ENCODE measurements around the gene PDSS2.

The PDSS2 gene

GRCh38 chr6:107243471-107243870 lies 215.9 kb downstream of the PDSS2 start:
- no peaks in the 10 kb centered on the region for H3K9me3 Mint-ChIP-seq (ENCODE audit: low read depth)
- peaks cover 12% of the 10 kb centered on the region for H3K36me3 Mint-ChIP-seq
- H3K4me1 Mint-ChIP-seq (ENCODE audit: low read depth) = no peaks in the 10 kb centered on the region
- no peak overlapping the region for H3K27ac Mint-ChIP-seq
- no peak overlapping the region for H3K4me3 Mint-ChIP-seq
- no peaks in the 10 kb centered on the region for H3K27me3 Mint-ChIP-seq

GRCh38 chr6:107237992-107238660 lies 221.2 kb downstream of the PDSS2 start:
- Mint-ChIP-seq H3K27ac (no peak overlapping the region), H3K4me1 (ENCODE audit: low read depth) (no peaks in the 10 kb centered on the region)

GRCh38 chr6:107235511-107235910 lies 223.9 kb downstream of the PDSS2 start:
- no peak overlapping the region for H3K4me3 Mint-ChIP-seq
- H3K4me1 Mint-ChIP-seq (ENCODE audit: low read depth) = no peaks in the 10 kb centered on the region
- H3K27ac Mint-ChIP-seq = no peak overlapping the region
- peaks cover 12% of the 10 kb centered on the region for H3K9me3 Mint-ChIP-seq (ENCODE audit: low read depth)
- no peaks in the 10 kb centered on the region for H3K27me3 Mint-ChIP-seq
- peaks cover 35% of the 10 kb centered on the region for H3K36me3 Mint-ChIP-seq

More at GRCh38 chr6:107237992-107238660, 221.2 kb downstream of the PDSS2 start:
- Mint-ChIP-seq H3K27me3 (no peaks in the 10 kb centered on the region), H3K9me3 (ENCODE audit: low read depth) (peaks cover 12% of the 10 kb centered on the region), H3K4me3 (no peak overlapping the region), H3K36me3 (peaks cover 31% of the 10 kb centered on the region)

- Mint-ChIP-seq H3K4me1 (ENCODE audit: low read depth) (no peaks in the 10 kb centered on the region), H3K4me3 (no peak overlapping the region), H3K36me3 (peaks cover 37% of the 10 kb centered on the region), H3K27me3 (no peaks in the 10 kb centered on the region), H3K27ac (no peak overlapping the region), H3K9me3 (ENCODE audit: low read depth) (peaks cover 12% of the 10 kb centered on the region)
These were observed 224.4 kb downstream of the PDSS2 start for GRCh38 chr6:107235007-107235406.

- Mint-ChIP-seq H3K36me3 (peaks cover 31% of the 10 kb centered on the region), H3K27me3 (no peaks in the 10 kb centered on the region), H3K4me3 (no peak overlapping the region), H3K27ac (no peak overlapping the region), H3K4me1 (ENCODE audit: low read depth) (no peaks in the 10 kb centered on the region), H3K9me3 (ENCODE audit: low read depth) (peaks cover 8% of the 10 kb centered on the region)
These were observed 228.1 kb downstream of the PDSS2 start for GRCh38 chr6:107231243-107231642.

- H3K27ac Mint-ChIP-seq = no peak overlapping the region
- H3K27me3 Mint-ChIP-seq = no peaks in the 10 kb centered on the region
- H3K9me3 Mint-ChIP-seq (ENCODE audit: low read depth) = peaks cover 2% of the 10 kb centered on the region
- H3K4me3 Mint-ChIP-seq = no peak overlapping the region
- H3K4me1 Mint-ChIP-seq (ENCODE audit: low read depth) = no peaks in the 10 kb centered on the region
- H3K36me3 Mint-ChIP-seq = peaks cover 23% of the 10 kb centered on the region
These were observed 228.9 kb downstream of the PDSS2 start for GRCh38 chr6:107230448-107230847.

- Mint-ChIP-seq H3K36me3 (peaks cover 21% of the 10 kb centered on the region), H3K27ac (no peak overlapping the region)
These were observed 229.3 kb downstream of the PDSS2 start for GRCh38 chr6:107230024-107230423.

GRCh38 chr6:107228754-107229153 lies 230.6 kb downstream of the PDSS2 start:
- Mint-ChIP-seq H3K9me3 (ENCODE audit: low read depth) (no peaks in the 10 kb centered on the region), H3K27ac (no peak overlapping the region), H3K27me3 (no peaks in the 10 kb centered on the region), H3K4me1 (ENCODE audit: low read depth) (no peaks in the 10 kb centered on the region), H3K4me3 (no peak overlapping the region), H3K36me3 (peaks cover 22% of the 10 kb centered on the region)

More at GRCh38 chr6:107230024-107230423, 229.3 kb downstream of the PDSS2 start:
- H3K4me3 Mint-ChIP-seq = no peak overlapping the region
- H3K9me3 Mint-ChIP-seq (ENCODE audit: low read depth) = no peaks in the 10 kb centered on the region
- H3K4me1 Mint-ChIP-seq (ENCODE audit: low read depth) = no peaks in the 10 kb centered on the region
- H3K27me3 Mint-ChIP-seq = no peaks in the 10 kb centered on the region

- no peaks in the 10 kb centered on the region for H3K9me3 Mint-ChIP-seq (ENCODE audit: low read depth)
- no peaks in the 10 kb centered on the region for H3K27me3 Mint-ChIP-seq
- H3K4me3 Mint-ChIP-seq = no peak overlapping the region
- H3K27ac Mint-ChIP-seq = no peak overlapping the region
- peaks cover 7% of the 10 kb centered on the region for H3K36me3 Mint-ChIP-seq
- H3K4me1 Mint-ChIP-seq (ENCODE audit: low read depth) = no peaks in the 10 kb centered on the region
These were observed 237.8 kb downstream of the PDSS2 start for GRCh38 chr6:107221519-107221918.

- H3K27ac Mint-ChIP-seq = no peak overlapping the region
- H3K9me3 Mint-ChIP-seq (ENCODE audit: low read depth) = no peaks in the 10 kb centered on the region
- H3K36me3 Mint-ChIP-seq = peaks cover 4% of the 10 kb centered on the region
- H3K4me1 Mint-ChIP-seq (ENCODE audit: low read depth) = no peaks in the 10 kb centered on the region
- no peaks in the 10 kb centered on the region for H3K27me3 Mint-ChIP-seq
- H3K4me3 Mint-ChIP-seq = no peak overlapping the region
These were observed 239.5 kb downstream of the PDSS2 start for GRCh38 chr6:107219851-107220250.

- no peaks in the 10 kb centered on the region for H3K9me3 Mint-ChIP-seq (ENCODE audit: low read depth)
- no peak overlapping the region for H3K4me3 Mint-ChIP-seq
- no peak overlapping the region for H3K27ac Mint-ChIP-seq
- H3K36me3 Mint-ChIP-seq = no peaks in the 10 kb centered on the region
- H3K27me3 Mint-ChIP-seq = no peaks in the 10 kb centered on the region
- H3K4me1 Mint-ChIP-seq (ENCODE audit: low read depth) = no peaks in the 10 kb centered on the region
These were observed 241.2 kb downstream of the PDSS2 start for GRCh38 chr6:107218142-107218541.

GRCh38 chr6:107217248-107217647 lies 242.1 kb downstream of the PDSS2 start:
- Mint-ChIP-seq H3K9me3 (ENCODE audit: low read depth) (no peaks in the 10 kb centered on the region), H3K27ac (no peak overlapping the region), H3K4me3 (no peak overlapping the region), H3K4me1 (ENCODE audit: low read depth) (no peaks in the 10 kb centered on the region), H3K36me3 (no peaks in the 10 kb centered on the region), H3K27me3 (no peaks in the 10 kb centered on the region)

- H3K36me3 Mint-ChIP-seq = no peaks in the 10 kb centered on the region
- no peaks in the 10 kb centered on the region for H3K9me3 Mint-ChIP-seq (ENCODE audit: low read depth)
- no peaks in the 10 kb centered on the region for H3K27me3 Mint-ChIP-seq
- no peak overlapping the region for H3K27ac Mint-ChIP-seq
- H3K4me1 Mint-ChIP-seq (ENCODE audit: low read depth) = no peaks in the 10 kb centered on the region
- no peak overlapping the region for H3K4me3 Mint-ChIP-seq
These were observed 243.0 kb downstream of the PDSS2 start for GRCh38 chr6:107216197-107216933.

GRCh38 chr6:107215334-107215733 lies 244.0 kb downstream of the PDSS2 start:
- Mint-ChIP-seq H3K4me1 (ENCODE audit: low read depth) (no peaks in the 10 kb centered on the region), H3K27ac (no peak overlapping the region), H3K27me3 (no peaks in the 10 kb centered on the region), H3K36me3 (no peaks in the 10 kb centered on the region), H3K9me3 (ENCODE audit: low read depth) (no peaks in the 10 kb centered on the region), H3K4me3 (no peak overlapping the region)

- no peaks in the 10 kb centered on the region for H3K36me3 Mint-ChIP-seq
- H3K27ac Mint-ChIP-seq = no peak overlapping the region
- H3K4me3 Mint-ChIP-seq = no peak overlapping the region
- no peaks in the 10 kb centered on the region for H3K4me1 Mint-ChIP-seq (ENCODE audit: low read depth)
- no peaks in the 10 kb centered on the region for H3K27me3 Mint-ChIP-seq
- H3K9me3 Mint-ChIP-seq (ENCODE audit: low read depth) = no peaks in the 10 kb centered on the region
These were observed 244.7 kb downstream of the PDSS2 start for GRCh38 chr6:107214655-107215054.

Data from activated naive CD8-positive, alpha-beta T cell (primary cell).